Measurements from ENCODE around the gene SYNPR. TPM values are rescaled to one million over a fixed set of nuclear protein-coding genes. Genes with fewer than 3 reads are reported as not detected.

SYNPR gene
- total and polyA plus RNA-seq, 12 donors, result 0.01 to 0.71 (median 0.43) TPM; not detected in 7

GRCh38 chr3:63477494-63478129 lies 199.5 kb downstream of the SYNPR start:
- intact Hi-C loops (cut with DNase I), result no loop called here
- ATAC-seq, result no peak
- Histone ChIP-seq H3K4me3 (no peak overlapping the region), H3K9me3 (no peaks in the 10 kb centered on the region), H3K4me1 (no peaks in the 10 kb centered on the region), H3K27me3 (no peaks in the 10 kb centered on the region), H3K36me3 (no peaks in the 10 kb centered on the region), H3K27ac (no peak overlapping the region)
- DNase-seq, result no peak
- no peak for TF ChIP-seq CTCF (IDR thresholded peaks at IDR 0.05)
- 83 to 86% methylated on average over 8 of the region's 8 CpGs for WGBS, 2 donors

GRCh38 chr3:63478990-63479660 lies 201.0 kb downstream of the SYNPR start:
- Histone ChIP-seq H3K9me3 (no peaks in the 10 kb centered on the region), H3K4me1 (no peaks in the 10 kb centered on the region), H3K4me3 (no peak overlapping the region), H3K27ac (no peak overlapping the region), H3K36me3 (no peaks in the 10 kb centered on the region), H3K27me3 (peaks cover 0 to 5% (median 0%) of the 10 kb centered on the region in 7 donors)
- DNase-seq (peak in 1 of 2 donors; percentile 4), ATAC-seq (no peak)
- TF ChIP-seq CTCF (IDR thresholded peaks at IDR 0.05), result no peak
- intact Hi-C loops (cut with DNase I), result no loop called here
- WGBS, 2 donors, result 60 to 78% methylated on average over 6 of the region's 6 CpGs

GRCh38 chr3:63479661-63480035 lies 201.5 kb downstream of the SYNPR start:
- Histone ChIP-seq H3K27me3 (peaks cover 0 to 5% (median 0%) of the 10 kb centered on the region in 7 donors), H3K4me1 (no peaks in the 10 kb centered on the region), H3K4me3 (no peak overlapping the region), H3K36me3 (no peaks in the 10 kb centered on the region), H3K9me3 (no peaks in the 10 kb centered on the region), H3K27ac (no peak overlapping the region)
- WGBS, 2 donors, result 54 to 67% methylated on average over 2 of the region's 2 CpGs
- intact Hi-C loops (cut with DNase I), result no loop called here
- ATAC-seq (peak in 1 of 8 donors; percentile 20), DNase-seq (no peak)
- TF ChIP-seq CTCF (IDR thresholded peaks at IDR 0.05), result no peak

GRCh38 chr3:63481627-63482026 lies 203.5 kb downstream of the SYNPR start:
- H3K36me3 ChIP-seq, result no peaks in the 10 kb centered on the region
- intact Hi-C loops (cut with DNase I), result no loop called here
- peaks cover 0 to 5% (median 0%) of the 10 kb centered on the region in 7 donors for H3K27me3 ChIP-seq
- no peaks in the 10 kb centered on the region for H3K4me1 ChIP-seq
- no peaks in the 10 kb centered on the region for H3K9me3 ChIP-seq
- no peak overlapping the region for H3K27ac ChIP-seq
- no peak overlapping the region for H3K4me3 ChIP-seq
- no peak for DNase-seq
- WGBS, 2 donors, result 80 to 89% methylated on average over 6 of the region's 6 CpGs
- ATAC-seq, result no peak
- TF ChIP-seq CTCF (IDR thresholded peaks at IDR 0.05), result no peak

Measured in heart right ventricle (tissue), 16 donors.